DMS114 treated with DMSO at 0.1 percent for 48 hours (cell line): ENCODE data around the gene TASP1.

Experiments used
- DNase-seq: peaks from one replicate; lab custom pipeline; 2025; ENCODE audit not compliant: unreplicated experiment; lab: John Stamatoyannopoulos, UW

The TASP1 gene

DNA sequence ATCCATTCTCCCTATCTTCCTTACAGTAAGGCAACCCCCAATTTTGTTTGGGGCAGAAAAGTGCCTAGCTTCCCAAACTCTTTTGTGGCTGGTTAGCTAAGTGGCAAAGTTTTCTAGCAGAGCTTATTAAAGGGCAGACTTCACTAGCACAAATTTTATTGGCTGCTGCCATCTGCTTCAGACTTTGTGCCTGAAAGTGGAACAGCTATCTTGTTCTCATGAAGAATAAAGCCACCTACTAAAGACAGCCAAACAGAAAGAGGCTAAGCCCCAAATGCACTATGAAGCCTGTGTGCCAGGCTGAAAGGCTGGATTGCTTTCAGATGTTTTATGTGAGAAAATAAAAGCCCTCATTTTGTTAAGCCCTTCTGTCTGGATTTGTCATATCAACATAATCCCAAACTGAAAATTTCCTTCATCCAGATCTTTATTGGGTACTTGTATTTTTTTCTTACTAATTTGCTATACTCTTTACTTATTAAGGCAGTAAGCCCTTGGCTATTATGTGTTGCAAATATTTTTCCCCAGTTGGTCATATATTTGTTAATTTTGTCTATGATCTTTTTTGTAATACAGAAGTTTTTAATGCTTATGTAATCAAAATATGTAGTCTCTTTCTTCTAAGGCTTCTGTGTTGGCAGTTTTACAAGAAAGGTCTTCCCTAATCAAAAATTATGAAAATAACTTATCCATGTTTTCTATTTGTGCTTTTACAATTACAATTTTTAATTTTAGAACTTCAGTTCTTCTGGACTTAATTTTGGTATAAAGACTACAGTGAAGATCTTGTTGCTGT is 191.1 kb downstream of the TASP1 start:
- no peak for DNase-seq

- no peak for DNase-seq
These were observed 195.0 kb downstream of the TASP1 start for GRCh38 chr20:13443690-13444089.

DNA sequence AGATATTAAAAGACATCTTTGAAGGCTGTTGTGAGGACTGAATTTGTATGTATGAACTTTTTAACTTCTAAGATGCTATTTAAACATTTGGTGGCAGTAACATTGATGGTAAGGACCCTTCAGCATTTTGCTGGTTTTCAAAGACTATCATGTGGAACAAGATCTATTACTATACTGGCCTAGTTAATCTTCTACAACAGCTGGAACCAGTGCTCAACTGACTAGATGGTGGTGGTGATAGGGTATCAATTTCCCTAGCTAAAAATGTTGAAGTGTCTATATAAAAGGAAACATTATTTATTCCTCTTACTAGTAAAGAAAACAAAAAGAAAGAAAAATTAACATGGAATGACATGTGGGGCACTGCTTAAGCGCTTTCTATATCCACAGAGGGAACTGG is 195.7 kb downstream of the TASP1 start:
- DNase-seq = no peak

DNA sequence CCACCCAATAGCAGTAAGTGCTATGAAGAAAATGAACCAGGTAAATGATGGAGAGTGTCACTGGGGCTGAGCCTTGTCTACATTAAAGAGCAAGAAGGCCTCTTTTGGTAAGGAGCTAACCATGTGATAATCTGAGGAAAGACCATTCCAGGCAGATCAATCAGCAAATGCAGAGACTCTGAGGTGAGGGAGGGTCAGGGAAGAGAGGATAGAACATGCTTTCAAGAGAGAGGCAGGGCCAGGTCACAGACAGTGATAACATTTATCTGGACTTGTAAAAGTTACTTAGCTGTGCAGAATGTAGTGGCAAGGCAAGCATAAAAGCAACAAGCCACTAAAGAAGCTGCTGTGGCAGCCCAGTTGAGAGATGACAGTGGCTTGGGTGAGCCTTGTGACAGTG is 197.3 kb downstream of the TASP1 start:
- no peak for DNase-seq

DNA sequence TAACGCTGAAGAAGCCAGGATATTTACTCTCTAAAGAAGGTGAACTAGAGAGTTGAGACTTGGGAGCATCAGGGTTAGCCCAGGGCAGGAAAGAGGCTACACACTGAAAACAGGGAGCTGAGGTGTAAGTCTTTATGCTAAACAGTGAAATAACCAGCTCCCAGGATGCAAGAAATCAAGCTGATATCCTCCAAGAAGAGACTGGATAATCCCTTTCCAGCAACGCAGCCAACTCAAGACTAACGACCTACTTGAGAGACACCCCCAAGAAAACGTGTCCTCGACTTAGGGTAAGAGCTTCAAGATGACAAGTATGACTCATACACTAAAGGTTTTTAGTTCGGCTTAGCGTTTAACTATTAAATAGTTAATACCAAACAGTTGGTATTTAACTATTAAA is 202.2 kb downstream of the TASP1 start:
- no peak for DNase-seq

- no peak for DNase-seq
These were observed 206.6 kb downstream of the TASP1 start for GRCh38 chr20:13432126-13432525.

- no peak for DNase-seq
These were observed 208.3 kb downstream of the TASP1 start for GRCh38 chr20:13430346-13431002.

GRCh38 chr20:13428684-13429083 is 210.0 kb downstream of the TASP1 start:
- DNase-seq = no peak

DNA sequence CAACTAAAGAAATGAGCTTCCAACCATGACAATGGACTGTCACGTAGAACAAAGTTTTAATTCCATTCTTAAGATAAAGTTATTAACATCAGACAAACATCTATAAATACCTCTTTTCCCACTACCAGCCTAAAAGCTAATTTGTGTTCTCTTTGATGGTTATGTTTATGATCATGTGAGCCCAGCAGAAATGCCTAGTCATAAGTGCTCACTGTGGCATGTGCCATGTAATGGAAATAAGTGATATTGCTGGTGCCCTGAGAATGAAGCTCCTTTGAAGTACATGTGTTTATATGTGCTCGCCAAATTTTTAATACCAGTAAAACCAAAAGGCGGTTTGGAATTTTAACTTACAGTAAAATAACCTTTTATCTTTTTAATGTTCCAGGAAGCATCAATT is 211.9 kb downstream of the TASP1 start:
- DNase-seq = no peak

DNA sequence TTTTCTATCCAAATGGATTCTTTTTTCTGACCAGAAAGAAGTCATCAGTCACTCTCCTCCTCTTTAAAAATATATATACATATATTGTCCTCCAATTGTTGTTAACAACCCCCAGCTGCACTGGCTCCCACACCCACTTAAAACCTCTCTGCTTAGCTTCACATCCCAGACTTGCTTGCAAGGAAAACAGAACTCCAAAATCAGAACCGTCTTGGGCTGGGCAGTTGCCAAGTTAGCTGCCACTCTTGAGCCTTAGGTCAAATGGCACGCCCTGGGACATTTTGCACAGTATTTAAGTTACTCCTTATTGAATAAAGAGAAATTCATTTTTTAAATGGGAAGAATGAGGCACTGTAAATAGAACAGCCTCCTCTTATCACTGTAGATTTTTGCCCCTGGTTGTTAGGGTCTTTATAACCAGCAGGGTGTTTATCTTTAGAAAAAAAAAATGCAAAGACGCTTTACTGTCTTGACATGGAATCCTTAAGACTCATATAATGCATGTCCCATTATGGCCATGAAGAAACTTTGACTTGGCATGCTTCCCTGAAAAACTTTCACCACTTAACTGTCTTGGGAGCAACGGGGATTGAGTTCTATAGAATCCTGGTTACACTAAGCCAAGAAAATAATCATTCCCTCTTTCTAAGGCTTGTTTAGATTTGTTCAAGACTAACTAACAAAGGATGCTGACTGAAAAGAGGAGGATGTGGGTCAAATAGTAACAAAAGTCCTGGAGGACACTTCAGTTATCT is 213.2 kb downstream of the TASP1 start:
- DNase-seq = no peak

DNA sequence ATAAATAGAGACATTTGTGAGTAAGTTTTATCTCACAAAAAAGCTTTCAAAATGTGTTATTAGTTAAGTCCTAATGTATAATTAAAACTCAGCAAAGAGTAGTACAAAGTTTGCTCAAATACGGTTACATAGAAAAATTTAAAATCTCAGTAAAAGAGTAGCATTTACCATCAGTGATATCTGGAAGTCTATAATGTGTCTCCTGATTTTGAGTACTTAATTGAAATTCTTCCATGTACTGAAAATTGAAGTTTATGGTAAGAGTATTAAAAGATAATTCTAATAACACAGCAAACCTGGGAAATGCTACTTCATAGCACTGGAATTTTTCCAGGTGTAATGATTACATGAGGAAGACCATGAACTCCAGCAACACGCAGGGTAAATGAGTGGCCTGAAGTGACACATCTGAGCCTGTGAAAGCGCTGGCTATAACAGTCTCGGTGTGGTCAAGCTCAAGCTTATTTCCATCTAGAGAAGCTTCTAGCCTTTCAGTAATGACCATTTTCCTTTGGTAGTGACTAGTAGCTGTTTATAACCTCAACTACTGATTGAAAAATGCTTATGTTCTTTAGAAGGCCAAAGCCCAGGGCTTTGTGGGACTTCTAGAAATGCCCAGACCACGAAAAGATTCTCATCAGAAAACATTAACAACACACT is 214.4 kb downstream of the TASP1 start:
- DNase-seq = no peak

DNA sequence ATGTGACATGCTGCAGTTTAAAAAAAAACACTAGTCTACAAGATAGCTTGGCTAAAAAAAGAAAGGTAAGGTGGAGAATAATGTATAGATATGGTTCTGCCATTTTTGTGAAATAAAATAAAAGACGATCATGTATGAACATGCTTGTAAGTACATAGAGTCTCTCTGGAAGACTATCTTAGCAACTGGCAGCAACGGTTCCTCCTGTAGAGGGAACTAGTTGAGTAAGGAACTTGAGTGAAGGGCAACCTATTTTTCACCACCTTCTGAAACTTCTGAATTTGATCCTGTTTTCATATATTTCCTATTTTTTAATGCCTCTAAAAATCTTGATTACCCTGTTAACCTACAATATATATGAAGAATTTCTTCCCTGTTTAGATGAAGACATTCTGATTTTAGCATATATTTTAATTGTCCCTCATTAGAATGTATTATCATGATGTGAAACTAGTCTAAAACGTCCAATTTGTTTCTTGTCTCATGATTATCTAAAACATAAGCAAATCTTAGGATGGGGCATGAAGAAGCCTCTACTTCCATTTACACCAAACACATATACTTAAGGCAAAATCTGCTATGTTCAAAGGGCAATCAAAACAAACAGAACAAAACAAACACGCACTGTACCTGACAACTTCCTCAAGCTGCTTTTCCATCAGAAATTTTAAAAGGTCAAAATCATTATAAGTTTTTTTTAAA is 215.1 kb downstream of the TASP1 start:
- DNase-seq = no peak

DNA sequence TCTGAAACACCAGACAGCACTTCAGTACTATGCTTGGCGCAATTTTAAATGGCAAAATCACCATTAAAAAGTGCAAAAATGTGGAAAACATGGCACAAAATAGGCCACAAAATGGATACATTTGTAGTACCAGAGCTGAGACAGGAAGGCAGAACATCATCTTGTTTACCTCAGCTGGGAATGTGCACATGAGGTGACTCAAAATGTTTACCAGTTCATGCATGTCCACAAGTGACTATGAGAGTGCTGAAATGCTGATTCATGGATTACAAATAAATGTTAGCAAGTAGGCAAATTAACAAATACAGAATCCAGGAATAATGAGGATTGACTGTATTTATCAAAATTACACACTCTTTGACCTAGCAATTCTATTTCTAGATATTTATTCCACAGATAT is 216.1 kb downstream of the TASP1 start:
- no peak for DNase-seq

DNA sequence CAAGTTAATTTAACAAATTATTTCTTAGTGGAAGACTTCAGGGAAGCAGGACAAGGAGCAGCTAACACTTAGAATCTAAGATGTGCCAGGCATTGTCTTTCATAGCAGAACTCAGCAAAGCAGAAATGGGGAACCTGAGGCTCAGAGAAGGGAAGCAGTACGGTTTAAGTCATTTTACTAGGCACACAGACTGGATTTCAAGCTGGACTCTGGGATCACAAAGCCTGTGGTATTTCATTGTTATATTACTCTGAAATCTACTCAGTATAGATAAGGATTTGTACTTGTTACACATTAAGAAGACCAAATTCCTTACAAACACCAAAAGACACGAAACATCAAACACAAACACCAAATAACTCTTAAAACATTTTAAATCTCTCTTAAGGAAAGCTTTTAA is 218.1 kb downstream of the TASP1 start:
- DNase-seq = no peak

GRCh38 chr20:13419477-13419876 is 219.3 kb downstream of the TASP1 start:
- DNase-seq = no peak

DNA sequence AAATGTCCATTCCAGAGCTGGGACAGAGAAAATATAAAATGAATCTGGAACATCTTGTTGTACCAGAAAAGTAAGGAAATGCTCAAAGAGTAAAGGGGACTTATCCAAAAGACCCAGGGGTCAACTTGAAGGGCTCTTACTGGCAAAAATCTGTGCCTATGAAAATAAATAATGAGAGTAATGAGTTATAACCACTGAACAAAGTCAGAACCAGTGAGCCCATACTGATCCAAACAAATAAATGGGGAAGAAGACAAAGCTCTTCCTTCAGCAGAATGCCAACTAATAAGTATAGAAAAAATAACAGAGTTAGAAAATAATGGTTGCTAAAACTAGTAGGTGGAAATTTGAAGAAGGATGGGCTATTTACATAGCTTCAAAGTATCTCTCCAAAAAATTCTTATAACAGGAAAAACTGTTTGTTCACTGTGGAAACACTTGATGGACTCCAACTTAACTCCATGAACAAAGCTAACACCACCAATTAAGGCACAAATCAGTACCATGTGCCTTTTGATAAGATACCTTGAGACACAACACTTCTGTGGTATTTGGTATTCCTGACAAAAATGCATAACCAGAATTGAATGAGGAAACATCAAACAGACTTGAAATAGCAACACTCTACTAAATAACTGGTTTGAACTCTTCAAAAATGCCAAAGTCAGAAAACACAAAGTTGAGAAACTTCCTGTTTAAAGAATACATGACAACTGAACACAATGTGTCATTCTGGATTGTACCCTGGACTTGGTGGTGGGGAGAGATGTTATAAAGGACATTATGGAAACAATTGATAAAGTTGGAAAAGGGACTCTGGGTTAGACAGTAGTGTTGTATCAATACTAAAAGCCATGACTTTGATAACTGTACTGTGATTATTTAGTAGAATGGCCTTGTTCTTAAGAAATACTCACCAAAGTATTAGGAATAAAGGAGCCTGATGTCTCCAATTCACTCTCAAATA is 220.2 kb downstream of the TASP1 start:
- DNase-seq = no peak

GRCh38 chr20:13416531-13416930 is 222.2 kb downstream of the TASP1 start:
- DNase-seq = no peak

GRCh38 chr20:13412806-13413445 is 225.8 kb downstream of the TASP1 start:
- no peak for DNase-seq

DNA sequence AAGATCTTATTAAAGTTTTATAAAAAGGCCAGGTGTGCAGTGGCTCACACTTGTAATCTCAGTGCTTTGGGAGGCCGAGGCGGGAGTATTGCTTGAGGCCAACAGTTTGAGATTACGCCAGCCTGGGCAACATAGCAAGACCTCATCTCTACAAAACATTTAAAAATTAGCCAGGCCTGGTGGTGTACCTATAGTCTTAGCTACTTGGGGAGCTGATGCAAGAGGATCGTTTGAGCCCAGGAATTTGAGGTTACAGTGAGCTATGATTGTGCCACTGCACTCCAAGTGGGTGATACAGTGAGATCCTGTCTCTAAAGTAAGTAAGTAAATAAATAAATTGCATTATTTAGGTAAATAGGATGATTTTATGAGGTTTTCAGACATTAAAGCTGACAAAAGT is 234.4 kb downstream of the TASP1 start:
- no peak for DNase-seq
